Activated naive CD8-positive, alpha-beta T cell treated with anti-CD3 and anti-CD28 coated beads for 36 hours (primary cell): ENCODE measurements around the gene INPP4A. TPM values are rescaled to one million over a fixed set of nuclear protein-coding genes. Genes with fewer than 3 reads are reported as not detected.

ENCODE experiments used
- DNase-seq: peaks from one replicate; pipeline ENCODE4 v3.0.0; 2021
- H3K27ac Mint-ChIP-seq: one replicate; pipeline ENCODE4 v1.8.0; 2022; ENCODE audit warnings: mild to moderate bottlenecking, moderate library complexity, mixed read lengths
- H3K27me3 Mint-ChIP-seq: one replicate; pipeline ENCODE4 v1.8.0; 2022; ENCODE audit warnings: mild to moderate bottlenecking, mixed read lengths
- H3K36me3 Mint-ChIP-seq: one replicate; pipeline ENCODE4 v1.8.0; 2021; ENCODE audit warnings: mild to moderate bottlenecking, mixed read lengths
- H3K4me1 Mint-ChIP-seq: one replicate; pipeline ENCODE4 v1.8.0; 2021; ENCODE audit warnings: mixed read lengths
- H3K4me3 Mint-ChIP-seq: one replicate; pipeline ENCODE4 v1.8.0; 2022; ENCODE audit warnings: mild to moderate bottlenecking, moderate library complexity, mixed read lengths
- H3K9me3 Mint-ChIP-seq: one replicate; pipeline ENCODE4 v1.8.0; 2022; ENCODE audit warnings: mixed read lengths
- total RNA-seq, 2 experiments: library from RNA; stranded (reverse); gene quantifications; one replicate each; pipeline ENCODE4 v1.2.3, GENCODE V29; 2021

INPP4A gene
- total RNA-seq, 2 experiments from 2014 or later, result 31.6 to 31.9 TPM

DNA sequence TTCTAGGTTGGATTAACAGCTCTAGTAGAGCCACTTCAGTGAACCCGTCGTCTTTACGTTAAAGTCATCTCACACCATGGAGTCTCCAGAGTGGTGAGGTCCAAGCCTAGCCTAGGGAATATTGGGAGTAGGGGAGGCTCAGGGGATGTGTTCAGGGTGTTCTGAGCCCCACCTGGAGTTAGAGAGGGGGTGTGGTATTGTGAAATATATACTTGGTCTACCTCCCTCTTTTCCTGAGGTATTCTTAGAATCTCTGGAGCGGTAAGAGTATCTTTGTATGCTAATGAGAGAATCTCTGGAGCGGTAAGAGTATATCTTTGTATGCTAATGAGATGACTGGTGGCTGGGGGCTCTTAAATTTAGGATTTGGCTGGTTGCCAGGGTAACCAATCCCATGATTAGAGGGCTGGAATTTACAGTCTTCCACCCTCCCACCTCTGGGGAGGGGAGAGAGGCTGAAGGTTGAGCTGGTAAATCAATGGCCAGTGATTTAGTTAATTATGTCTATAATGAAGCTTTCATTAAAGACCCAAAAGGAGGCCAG lies 69.5 kb downstream of the INPP4A start:
- H3K4me1 Mint-ChIP-seq, result peaks cover 87% of the 10 kb centered on the region
- no peak overlapping the region for H3K4me3 Mint-ChIP-seq
- DNase-seq, result no peak
- peak overlapping the region; percentile 72 for H3K27ac Mint-ChIP-seq
- no peaks in the 10 kb centered on the region for H3K9me3 Mint-ChIP-seq
- H3K27me3 Mint-ChIP-seq, result no peaks in the 10 kb centered on the region
- H3K36me3 Mint-ChIP-seq, result peaks cover 3% of the 10 kb centered on the region

- H3K27ac Mint-ChIP-seq, result peak overlapping the region; percentile 72
- H3K9me3 Mint-ChIP-seq, result no peaks in the 10 kb centered on the region
- no peaks in the 10 kb centered on the region for H3K27me3 Mint-ChIP-seq
- H3K4me1 Mint-ChIP-seq, result peaks cover 83% of the 10 kb centered on the region
- no peak for DNase-seq
- no peak overlapping the region for H3K4me3 Mint-ChIP-seq
- H3K36me3 Mint-ChIP-seq, result no peaks in the 10 kb centered on the region
Observed at GRCh38 chr2:98514879-98515249, 70.2 kb downstream of the INPP4A start.

GRCh38 chr2:98515250-98515991 lies 70.8 kb downstream of the INPP4A start:
- Mint-ChIP-seq H3K36me3 (no peaks in the 10 kb centered on the region), H3K4me3 (no peak overlapping the region), H3K4me1 (peaks cover 78% of the 10 kb centered on the region), H3K27ac (peak overlapping the region; percentile 72), H3K9me3 (no peaks in the 10 kb centered on the region), H3K27me3 (no peaks in the 10 kb centered on the region)
- DNase-seq, result peak; percentile 24

GRCh38 chr2:98516571-98516970 lies 71.9 kb downstream of the INPP4A start:
- Mint-ChIP-seq H3K27ac (no peak overlapping the region), H3K4me1 (peaks cover 70% of the 10 kb centered on the region)

GRCh38 chr2:98517636-98518035 lies 73.0 kb downstream of the INPP4A start:
- no peak overlapping the region for H3K4me3 Mint-ChIP-seq
- H3K4me1 Mint-ChIP-seq, result peaks cover 61% of the 10 kb centered on the region
- no peaks in the 10 kb centered on the region for H3K9me3 Mint-ChIP-seq
- no peaks in the 10 kb centered on the region for H3K27me3 Mint-ChIP-seq
- H3K36me3 Mint-ChIP-seq, result peaks cover 4% of the 10 kb centered on the region
- no peak for DNase-seq
- no peak overlapping the region for H3K27ac Mint-ChIP-seq

More at GRCh38 chr2:98516571-98516970, 71.9 kb downstream of the INPP4A start:
- Mint-ChIP-seq H3K4me3 (no peak overlapping the region), H3K27me3 (no peaks in the 10 kb centered on the region), H3K36me3 (no peaks in the 10 kb centered on the region), H3K9me3 (no peaks in the 10 kb centered on the region)
- no peak for DNase-seq

GRCh38 chr2:98518101-98518500 lies 73.4 kb downstream of the INPP4A start:
- Mint-ChIP-seq H3K27ac (peak overlapping the region; percentile 36), H3K9me3 (no peaks in the 10 kb centered on the region), H3K27me3 (no peaks in the 10 kb centered on the region), H3K4me3 (no peak overlapping the region), H3K4me1 (peaks cover 57% of the 10 kb centered on the region), H3K36me3 (peaks cover 4% of the 10 kb centered on the region)
- peak; percentile 42 for DNase-seq

DNA sequence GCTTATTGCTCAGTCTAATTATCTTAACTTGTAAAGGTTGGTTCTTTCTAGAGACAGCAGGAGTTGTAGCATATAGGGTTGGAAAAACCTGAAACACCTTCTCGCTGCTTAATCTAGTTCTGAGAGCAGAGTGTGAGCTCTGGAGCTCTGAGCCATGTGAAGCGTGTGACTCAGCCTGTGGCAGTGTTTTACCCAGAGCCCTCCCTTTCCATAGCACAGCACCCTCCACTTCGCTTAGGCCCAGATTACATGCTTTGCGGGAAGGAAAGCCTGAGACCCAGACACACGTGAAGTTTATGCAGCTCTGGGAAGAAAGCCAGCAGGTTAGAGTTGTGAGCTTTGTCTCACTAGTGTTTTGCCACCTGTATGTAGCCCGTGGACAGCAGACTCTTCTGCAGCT lies 74.5 kb downstream of the INPP4A start:
- H3K4me3 Mint-ChIP-seq, result no peak overlapping the region
- H3K9me3 Mint-ChIP-seq, result no peaks in the 10 kb centered on the region
- H3K27me3 Mint-ChIP-seq, result no peaks in the 10 kb centered on the region
- DNase-seq, result no peak
- H3K4me1 Mint-ChIP-seq, result peaks cover 48% of the 10 kb centered on the region
- H3K36me3 Mint-ChIP-seq, result peaks cover 4% of the 10 kb centered on the region
- peak overlapping the region; percentile 38 for H3K27ac Mint-ChIP-seq

DNA sequence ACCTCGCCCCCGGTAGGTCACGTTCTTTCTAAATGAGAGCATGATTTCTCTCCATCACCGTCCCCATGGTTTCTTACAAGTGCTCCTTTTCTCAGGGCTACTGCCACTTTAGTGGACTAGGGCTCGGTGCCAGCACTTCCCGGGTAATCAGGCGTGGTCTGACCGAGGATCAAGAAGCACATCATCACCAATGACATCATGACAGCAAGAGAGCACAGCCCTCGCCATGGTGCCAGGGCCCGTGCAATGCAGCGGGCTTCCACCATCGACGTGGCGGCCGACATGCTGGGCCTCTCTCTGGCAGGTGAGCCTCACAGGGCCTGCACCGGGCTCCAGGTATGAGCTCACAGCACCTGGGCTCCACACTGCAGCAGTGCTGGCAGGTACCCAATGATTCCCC lies 75.2 kb downstream of the INPP4A start:
- Mint-ChIP-seq H3K4me1 (peaks cover 41% of the 10 kb centered on the region), H3K9me3 (no peaks in the 10 kb centered on the region), H3K27me3 (no peaks in the 10 kb centered on the region)

DNA sequence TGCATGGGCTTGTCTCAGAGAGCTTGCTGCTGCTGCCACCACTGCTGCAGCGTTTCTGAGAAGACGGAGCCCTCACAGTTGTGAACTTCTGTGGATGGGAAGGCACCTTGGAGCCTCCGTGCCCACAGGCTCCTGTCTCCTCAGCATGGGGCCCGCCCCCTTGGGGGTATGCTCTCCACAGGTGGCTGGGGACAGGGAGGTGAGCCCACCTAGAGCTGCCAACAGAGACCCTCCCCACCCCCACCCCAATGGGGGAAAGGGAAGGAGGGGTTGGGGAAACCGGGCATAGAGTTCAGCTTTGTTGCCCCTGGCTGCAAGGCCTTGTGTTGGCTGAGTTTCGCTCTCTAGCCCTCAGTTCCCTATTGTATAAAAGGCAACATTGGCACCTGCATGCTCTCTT lies 76.1 kb downstream of the INPP4A start:
- Mint-ChIP-seq H3K4me1 (peaks cover 34% of the 10 kb centered on the region), H3K27me3 (no peaks in the 10 kb centered on the region), H3K27ac (no peak overlapping the region), H3K9me3 (no peaks in the 10 kb centered on the region), H3K36me3 (peaks cover 12% of the 10 kb centered on the region), H3K4me3 (no peak overlapping the region)
- DNase-seq, result no peak

More for the DNA sequence above, 75.2 kb downstream of the INPP4A start:
- no peak overlapping the region for H3K27ac Mint-ChIP-seq
- no peak overlapping the region for H3K4me3 Mint-ChIP-seq
- DNase-seq, result no peak
- H3K36me3 Mint-ChIP-seq, result peaks cover 5% of the 10 kb centered on the region

- H3K36me3 Mint-ChIP-seq, result peaks cover 15% of the 10 kb centered on the region
- no peaks in the 10 kb centered on the region for H3K27me3 Mint-ChIP-seq
- peaks cover 31% of the 10 kb centered on the region for H3K4me1 Mint-ChIP-seq
- no peak for DNase-seq
- no peak overlapping the region for H3K27ac Mint-ChIP-seq
- no peaks in the 10 kb centered on the region for H3K9me3 Mint-ChIP-seq
- H3K4me3 Mint-ChIP-seq, result no peak overlapping the region
Observed at GRCh38 chr2:98521266-98521665, 76.6 kb downstream of the INPP4A start.

DNA sequence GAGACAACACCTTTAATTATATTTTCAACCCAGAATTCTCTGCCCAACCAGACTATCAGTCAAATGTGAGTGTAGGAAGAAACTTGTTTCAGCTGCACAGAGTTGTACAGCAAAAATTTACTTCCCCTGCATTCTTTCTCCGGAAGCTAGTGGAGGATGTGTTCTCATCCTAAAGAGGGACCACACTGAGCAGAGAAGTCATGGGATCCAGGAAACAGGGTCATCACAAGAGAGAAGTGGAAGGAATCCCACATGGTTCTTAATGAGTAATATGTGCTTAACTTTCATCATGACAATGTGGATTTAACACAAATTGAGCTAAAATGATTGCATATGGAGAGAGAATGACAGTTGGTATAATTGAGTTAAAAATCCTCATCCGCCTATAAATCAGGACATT lies 78.2 kb downstream of the INPP4A start:
- Mint-ChIP-seq H3K36me3 (peaks cover 27% of the 10 kb centered on the region), H3K4me1 (peaks cover 16% of the 10 kb centered on the region), H3K27me3 (no peaks in the 10 kb centered on the region), H3K9me3 (peaks cover 2% of the 10 kb centered on the region), H3K4me3 (no peak overlapping the region), H3K27ac (no peak overlapping the region)
- DNase-seq, result no peak

GRCh38 chr2:98524168-98524567 lies 79.5 kb downstream of the INPP4A start:
- no peak for DNase-seq
- H3K36me3 Mint-ChIP-seq, result peaks cover 34% of the 10 kb centered on the region
- H3K27me3 Mint-ChIP-seq, result no peaks in the 10 kb centered on the region
- H3K4me1 Mint-ChIP-seq, result peaks cover 5% of the 10 kb centered on the region
- no peak overlapping the region for H3K27ac Mint-ChIP-seq
- H3K4me3 Mint-ChIP-seq, result no peak overlapping the region
- H3K9me3 Mint-ChIP-seq, result peaks cover 2% of the 10 kb centered on the region

- Mint-ChIP-seq H3K27ac (no peak overlapping the region), H3K27me3 (no peaks in the 10 kb centered on the region), H3K4me1 (peaks cover 3% of the 10 kb centered on the region), H3K4me3 (no peak overlapping the region), H3K9me3 (peaks cover 2% of the 10 kb centered on the region), H3K36me3 (peaks cover 30% of the 10 kb centered on the region)
- no peak for DNase-seq
Observed at GRCh38 chr2:98528349-98528748, 83.7 kb downstream of the INPP4A start.

GRCh38 chr2:98530114-98530513 lies 85.5 kb downstream of the INPP4A start:
- Mint-ChIP-seq H3K9me3 (peaks cover 2% of the 10 kb centered on the region), H3K36me3 (peaks cover 26% of the 10 kb centered on the region), H3K27ac (no peak overlapping the region), H3K27me3 (no peaks in the 10 kb centered on the region), H3K4me3 (no peak overlapping the region), H3K4me1 (peaks cover under 1% of the 10 kb centered on the region)
- no peak for DNase-seq

- no peaks in the 10 kb centered on the region for H3K4me1 Mint-ChIP-seq
Observed at GRCh38 chr2:98532756-98533155, 88.1 kb downstream of the INPP4A start.

DNA sequence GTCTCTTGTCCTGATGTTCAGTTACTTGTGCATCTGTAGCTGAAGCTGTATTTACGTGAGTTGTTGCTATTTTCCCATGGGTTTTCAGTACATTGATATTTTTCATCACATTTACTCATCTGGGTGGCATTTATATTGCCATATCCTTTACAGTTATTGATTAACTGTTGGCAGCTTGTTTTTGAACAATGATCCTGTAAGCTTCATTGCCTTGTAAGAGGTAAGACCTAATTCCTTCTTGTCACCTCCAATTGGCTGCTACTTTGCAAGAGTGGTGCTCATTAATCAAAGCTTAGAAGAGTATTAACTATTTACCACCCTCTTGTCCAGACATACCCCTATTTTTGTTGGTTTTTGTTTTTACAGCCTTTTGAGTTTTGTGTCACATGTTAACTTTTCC lies 88.9 kb downstream of the INPP4A start:
- no peak overlapping the region for H3K4me3 Mint-ChIP-seq
- no peak for DNase-seq
- no peaks in the 10 kb centered on the region for H3K27me3 Mint-ChIP-seq
- H3K36me3 Mint-ChIP-seq, result peaks cover 3% of the 10 kb centered on the region
- no peak overlapping the region for H3K27ac Mint-ChIP-seq
- H3K4me1 Mint-ChIP-seq, result no peaks in the 10 kb centered on the region
- no peaks in the 10 kb centered on the region for H3K9me3 Mint-ChIP-seq

More at GRCh38 chr2:98532756-98533155, 88.1 kb downstream of the INPP4A start:
- no peaks in the 10 kb centered on the region for H3K27me3 Mint-ChIP-seq
- no peak overlapping the region for H3K4me3 Mint-ChIP-seq
- H3K27ac Mint-ChIP-seq, result no peak overlapping the region
- H3K36me3 Mint-ChIP-seq, result peaks cover 8% of the 10 kb centered on the region
- DNase-seq, result no peak
- H3K9me3 Mint-ChIP-seq, result no peaks in the 10 kb centered on the region
